HG03097 (cell line): Measurements from ENCODE around the gene NEMP2.

Source experiments
- ATAC-seq: cut with Tn5 transposase; IDR thresholded peaks from one replicate; pipeline ENCODE4 v1.9.1; 2021; ENCODE audit not compliant: unreplicated experiment, low FRiP score

Gene NEMP2

DNA sequence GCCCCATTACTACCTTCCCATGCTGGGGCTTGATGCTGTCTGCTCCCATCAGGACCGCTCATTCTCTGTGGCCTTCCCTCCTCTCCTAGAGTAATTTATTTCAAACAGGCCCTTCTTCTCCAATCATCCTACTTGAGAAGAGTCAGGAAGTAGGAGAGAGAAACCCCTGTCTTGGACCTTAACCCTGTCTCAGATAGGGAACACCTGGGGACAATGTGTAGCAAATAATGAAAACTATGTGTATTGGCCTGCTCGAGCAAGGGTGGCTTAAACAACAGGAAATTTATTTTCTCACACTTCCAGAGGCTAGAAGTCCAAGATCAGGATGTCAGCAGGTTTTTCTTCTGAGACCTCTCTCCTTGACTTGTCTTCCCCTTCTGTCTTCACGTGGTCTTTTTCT is 26.6 kb upstream of the NEMP2 start:
- no peak for ATAC-seq

DNA sequence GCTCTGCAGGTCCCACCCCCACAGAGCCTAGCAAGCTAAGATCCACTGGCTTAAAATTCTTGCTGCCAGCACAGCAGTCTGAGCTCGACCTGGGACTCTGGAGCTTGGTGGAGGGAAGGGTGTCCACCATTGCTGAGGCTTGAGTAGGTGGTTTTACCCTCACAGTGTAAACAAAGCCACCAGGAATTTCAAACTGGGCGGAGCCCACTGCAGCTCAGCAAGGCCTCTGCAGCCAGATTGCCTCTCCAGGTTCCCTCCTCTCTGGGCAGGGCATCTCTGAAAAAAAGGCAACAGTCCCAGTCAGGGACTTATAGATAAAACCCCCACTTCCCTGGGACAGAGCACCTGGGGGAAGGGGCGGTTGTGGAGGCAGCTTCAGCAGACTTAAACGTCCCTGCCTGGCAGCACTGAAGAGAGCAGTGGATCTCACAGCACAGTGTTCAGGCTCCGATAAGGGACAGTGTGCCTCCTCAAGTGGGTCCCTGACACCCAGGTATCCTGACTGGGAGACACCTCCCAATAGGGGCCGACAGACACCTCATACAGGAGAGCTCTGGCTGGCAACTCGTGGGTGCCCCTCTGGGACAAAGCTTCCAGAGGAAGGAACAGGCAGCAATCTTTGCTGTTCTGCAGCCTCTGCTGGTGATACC is 20.0 kb upstream of the NEMP2 start:
- no peak for ATAC-seq

DNA sequence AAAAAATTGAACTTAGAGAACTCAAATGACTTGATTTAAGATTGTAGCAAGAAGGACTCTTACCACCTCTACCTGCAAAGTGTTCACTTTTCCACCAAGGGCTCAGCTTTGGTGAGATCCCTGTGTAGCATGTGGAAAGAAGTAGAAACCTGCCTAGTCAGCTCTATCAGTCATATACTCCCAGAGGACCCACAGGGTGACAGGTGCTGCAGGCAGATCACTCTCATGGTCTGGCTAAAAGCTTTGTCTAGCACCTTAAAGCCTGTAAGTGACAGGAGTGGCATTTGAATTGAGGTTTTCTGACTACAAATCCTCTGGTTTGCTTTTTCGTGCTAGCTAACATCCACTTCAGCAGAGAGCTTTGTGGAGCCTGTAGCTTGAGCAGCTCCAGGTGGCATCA is 18.7 kb upstream of the NEMP2 start:
- no peak for ATAC-seq

DNA sequence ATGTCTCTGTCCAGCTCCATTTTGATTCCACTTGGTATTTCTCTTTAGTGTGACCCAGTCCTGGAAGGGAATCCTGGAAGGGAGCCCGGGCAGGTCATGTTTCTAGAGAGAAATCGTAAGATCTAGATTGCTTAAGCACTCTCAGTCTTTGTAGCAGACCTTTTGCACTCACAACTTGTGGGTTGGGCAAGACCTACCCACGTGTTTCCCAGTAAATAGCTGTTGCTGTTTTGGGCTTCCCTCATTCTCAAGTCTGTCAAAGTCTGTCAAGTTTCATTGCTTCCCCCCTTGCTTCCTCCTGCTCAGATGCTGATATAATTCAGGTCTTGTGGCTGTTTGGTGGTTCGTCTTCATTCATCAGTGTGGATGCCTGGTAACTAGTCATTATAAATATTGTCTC is 17.4 kb upstream of the NEMP2 start:
- no peak for ATAC-seq

DNA sequence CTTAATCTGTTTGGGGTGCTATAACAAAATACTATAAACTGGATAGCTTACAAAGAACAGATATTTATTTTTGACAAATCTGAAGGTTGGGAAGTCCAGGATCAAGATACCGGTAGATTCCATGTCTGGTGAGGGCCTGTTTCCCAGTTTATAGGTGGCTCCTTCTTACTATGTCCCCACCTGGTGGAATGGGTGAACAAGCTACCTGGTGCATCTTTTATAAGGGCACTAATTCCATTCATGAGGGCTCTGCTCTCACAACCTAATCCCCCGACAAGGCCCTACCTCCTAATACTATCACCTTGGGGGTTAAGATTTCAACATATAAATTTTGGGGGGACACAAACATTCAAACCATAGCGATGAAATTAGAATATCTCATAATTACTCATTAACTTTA is 15.6 kb upstream of the NEMP2 start:
- ATAC-seq = no peak

GRCh38 chr2:190547886-190548285 is 13.4 kb upstream of the NEMP2 start:
- ATAC-seq = no peak

GRCh38 chr2:190546734-190547133 is 12.2 kb upstream of the NEMP2 start:
- ATAC-seq = no peak

GRCh38 chr2:190545555-190546385 is 11.2 kb upstream of the NEMP2 start:
- ATAC-seq = no peak

DNA sequence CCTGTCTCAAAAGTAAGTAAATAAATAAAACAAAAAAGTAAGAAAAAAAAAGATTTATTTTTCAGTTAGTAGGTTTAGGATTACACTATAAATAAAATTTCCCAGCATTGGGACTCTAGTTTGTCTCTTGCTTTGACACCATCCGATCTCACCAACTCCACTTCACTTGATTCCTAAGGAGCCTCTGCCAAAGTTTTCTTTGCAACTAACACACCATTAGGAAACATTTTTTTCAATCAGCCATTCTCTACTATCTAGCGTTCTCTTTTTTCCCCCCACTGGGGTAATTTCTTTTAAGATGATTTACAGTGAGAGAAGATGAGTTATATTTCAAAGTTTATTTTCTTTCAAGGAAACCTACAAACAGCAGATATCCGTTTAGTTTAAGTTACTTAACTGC is 10.6 kb upstream of the NEMP2 start:
- ATAC-seq = no peak

DNA sequence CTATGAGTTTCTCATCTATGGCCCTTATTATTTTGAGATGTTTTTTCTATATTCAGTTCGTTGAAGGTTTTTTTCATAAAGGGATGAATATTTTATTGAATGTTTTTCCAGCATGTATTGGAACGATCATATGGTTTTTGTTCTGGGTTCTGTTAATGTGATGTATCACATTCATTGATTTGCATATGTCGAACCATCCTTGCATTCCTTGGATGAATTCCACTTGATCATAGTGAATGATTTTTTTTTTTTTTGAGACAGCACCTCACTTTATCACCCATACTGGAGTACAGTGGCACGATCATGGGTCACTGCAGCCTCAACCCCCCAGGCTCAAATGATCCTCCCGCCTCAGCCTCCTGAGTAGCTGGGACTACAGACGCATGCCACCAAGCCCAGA is 5.5 kb upstream of the NEMP2 start:
- no peak for ATAC-seq

GRCh38 chr2:190538201-190538600 is 3.7 kb upstream of the NEMP2 start:
- no peak for ATAC-seq

- ATAC-seq = no peak
These were observed 3.2 kb upstream of the NEMP2 start for GRCh38 chr2:190537765-190538164.

DNA sequence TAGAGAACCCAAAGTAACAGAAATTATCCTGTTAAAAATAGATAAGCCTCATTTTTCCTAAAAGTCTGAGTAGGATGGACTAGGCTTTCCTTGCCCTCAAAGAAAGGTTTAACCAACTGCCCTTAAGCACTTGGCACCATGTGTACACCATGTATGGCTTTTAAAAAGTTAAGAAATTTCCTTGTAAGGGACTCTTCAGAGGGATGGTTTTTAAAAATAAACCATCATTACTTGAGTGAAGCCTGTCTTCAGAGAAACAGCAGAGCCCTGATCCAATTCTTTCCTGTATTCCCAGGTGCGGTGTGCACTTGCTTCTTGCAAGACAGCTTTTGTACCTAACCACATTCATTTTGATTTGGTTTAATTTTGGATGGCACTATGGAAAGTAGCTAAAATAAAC is 1.1 kb upstream of the NEMP2 start:
- no peak for ATAC-seq

GRCh38 chr2:190535121-190535439 is 558 bp upstream of the NEMP2 start:
- ATAC-seq = no peak

DNA sequence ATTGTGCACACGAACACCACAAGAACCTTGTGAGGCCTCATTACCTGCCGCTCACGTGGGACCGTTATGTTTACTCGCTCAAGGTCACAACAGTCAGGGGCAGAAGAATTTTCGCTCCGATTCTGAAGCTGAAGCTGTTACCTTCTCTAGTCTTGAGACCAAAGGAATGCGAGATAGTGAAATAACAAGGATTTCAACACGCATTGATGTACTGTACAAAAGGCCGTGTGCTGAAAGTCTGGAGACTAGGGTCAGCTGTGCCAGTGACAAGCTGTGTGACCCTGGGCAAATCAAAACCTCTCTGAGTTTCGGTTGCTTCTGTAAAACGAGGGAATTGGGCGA is 583 bp downstream of the NEMP2 start:
- peak; percentile 13 for ATAC-seq

DNA sequence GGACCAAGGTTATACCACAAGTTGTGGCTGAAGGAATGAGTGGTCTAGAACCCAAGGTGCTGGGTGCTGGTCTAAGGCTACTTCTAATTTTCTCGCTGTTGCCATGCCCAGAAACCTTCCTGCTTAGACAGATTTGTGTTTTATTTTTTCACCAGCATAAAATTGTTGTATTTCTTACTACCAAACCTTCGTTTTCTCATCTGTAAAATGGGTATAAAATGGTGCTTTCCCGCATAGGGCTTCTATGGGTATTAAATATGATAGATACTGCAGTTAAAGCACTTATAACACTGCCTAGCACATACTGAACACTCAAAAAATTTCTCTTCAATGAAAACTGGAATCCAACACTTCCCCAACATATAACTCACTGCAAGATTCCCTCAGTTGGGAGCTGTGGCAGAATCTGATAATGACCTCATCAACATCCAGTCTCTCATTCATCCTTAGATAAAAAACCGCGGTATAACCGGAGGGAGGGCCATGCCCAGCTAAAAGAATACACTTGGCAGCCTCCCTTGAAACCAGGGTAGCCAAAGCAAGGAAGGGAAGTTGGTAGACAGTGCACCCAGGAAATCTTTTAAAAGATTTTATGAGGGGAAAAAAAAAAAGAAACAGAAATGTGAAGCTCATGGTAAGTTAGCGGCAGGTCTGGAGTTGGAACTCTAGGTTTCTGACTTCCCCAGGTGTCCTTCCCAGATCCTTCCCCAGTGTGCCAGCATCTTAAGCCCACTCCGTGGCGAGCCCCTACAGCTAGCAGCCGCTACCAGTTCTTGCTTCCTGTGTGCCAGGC is 1.2 kb downstream of the NEMP2 start:
- no peak for ATAC-seq

- ATAC-seq = no peak
These were observed 1.9 kb downstream of the NEMP2 start for GRCh38 chr2:190532581-190532980.

DNA sequence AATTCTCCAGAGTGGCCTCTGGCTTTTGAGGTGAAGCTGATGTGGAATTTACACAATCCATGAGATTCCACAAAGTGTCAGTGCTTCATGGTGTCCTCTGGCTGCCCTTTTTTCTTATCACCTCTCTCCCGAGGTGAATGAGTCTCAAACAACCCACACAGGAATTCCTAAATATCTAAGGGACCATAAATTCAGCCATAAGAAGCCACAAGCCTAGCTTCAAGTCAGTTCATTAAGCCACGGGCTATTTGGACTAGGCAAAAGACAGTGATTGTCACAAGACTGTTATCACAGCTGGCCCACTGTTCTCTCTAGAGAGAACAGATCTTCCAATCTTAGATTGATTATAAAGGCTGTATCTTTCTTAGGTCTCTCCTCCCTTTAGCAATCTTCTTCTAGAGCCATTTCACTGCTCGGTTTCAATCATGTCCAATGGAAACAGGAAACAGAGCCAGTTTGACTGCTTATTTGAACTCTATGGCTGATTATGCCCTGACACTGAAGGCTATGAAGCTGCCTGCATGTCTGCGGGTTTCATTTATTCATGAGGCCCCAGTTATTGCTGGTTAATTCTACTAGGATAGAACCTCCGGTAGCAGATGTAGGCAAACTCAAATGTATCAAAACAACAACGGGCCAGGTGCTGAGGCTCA is 4.1 kb downstream of the NEMP2 start:
- no peak for ATAC-seq

DNA sequence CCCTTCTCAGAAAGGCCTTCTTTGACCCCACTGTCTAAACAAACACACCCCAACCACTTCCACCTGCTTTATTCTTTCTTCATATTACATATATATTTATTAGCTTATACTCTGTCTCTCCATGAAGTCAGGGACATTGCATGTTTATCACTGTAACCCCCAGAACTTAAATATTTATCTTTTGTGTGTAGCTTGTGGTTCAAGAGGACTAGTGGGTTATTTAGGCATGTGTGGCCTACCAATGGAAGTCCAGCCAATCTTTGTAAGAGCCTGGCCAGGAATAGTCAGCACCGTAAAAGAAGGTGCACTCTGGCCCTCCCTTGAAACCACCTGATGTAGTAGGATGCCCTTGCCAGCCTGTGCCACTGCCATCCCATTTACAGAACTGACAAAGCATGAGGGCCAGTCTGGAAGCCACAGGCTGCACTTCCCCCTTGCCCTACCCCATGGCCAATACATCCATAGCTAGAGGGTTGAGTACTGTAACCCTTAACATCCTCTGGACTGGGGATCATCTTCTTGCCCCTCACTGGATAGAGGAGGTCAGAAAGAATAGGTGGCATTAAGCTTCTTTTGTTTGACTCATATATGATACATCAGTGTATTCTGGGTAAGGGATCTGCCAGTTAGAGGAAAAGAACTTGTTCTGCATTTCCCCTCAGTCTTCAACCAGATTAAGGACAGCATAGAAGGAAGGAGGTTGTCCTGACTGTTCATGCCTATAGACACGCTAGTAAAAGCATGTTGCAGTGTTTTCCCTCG is 4.9 kb downstream of the NEMP2 start:
- ATAC-seq = no peak

- no peak for ATAC-seq
These were observed 6.0 kb downstream of the NEMP2 start for GRCh38 chr2:190528521-190529001.
